ENCODE measurements around the gene UBN2. TPM values are rescaled to one million over a fixed set of nuclear protein-coding genes. Genes with fewer than 3 reads are reported as not detected.

Gene UBN2
- total RNA-seq, 1 donor from 2014 or later = 34.4 TPM

GRCh38 chr7:139186146-139186545 is 44.9 kb upstream of the UBN2 start:
- Mint-ChIP-seq H3K4me1 (no peaks in the 10 kb centered on the region), H3K4me3 (no peak overlapping the region), H3K27ac (no peak overlapping the region), H3K27me3 (ENCODE audit: low read depth) (no peaks in the 10 kb centered on the region), H3K36me3 (peaks cover 22% of the 10 kb centered on the region), H3K9me3 (no peaks in the 10 kb centered on the region)
- no peak for TF ChIP-seq CTCF (IDR thresholded peaks at IDR 0.05; ENCODE audit: unreplicated experiment)
- no peak for DNase-seq (ENCODE audit: low spot score in 2 of 2, unreplicated experiment in 2 of 2)

GRCh38 chr7:139189357-139189756 is 41.7 kb upstream of the UBN2 start:
- no peak overlapping the region for H3K27ac Mint-ChIP-seq
- TF ChIP-seq CTCF (IDR thresholded peaks at IDR 0.05; ENCODE audit: unreplicated experiment) = no peak
- no peaks in the 10 kb centered on the region for H3K4me1 Mint-ChIP-seq
- H3K27me3 Mint-ChIP-seq (ENCODE audit: low read depth) = no peaks in the 10 kb centered on the region
- no peak overlapping the region for H3K4me3 Mint-ChIP-seq
- DNase-seq (ENCODE audit: low spot score in 2 of 2, unreplicated experiment in 2 of 2) = no peak
- peaks cover 14% of the 10 kb centered on the region for H3K36me3 Mint-ChIP-seq
- H3K9me3 Mint-ChIP-seq = peaks cover 10% of the 10 kb centered on the region

- no peak for DNase-seq (ENCODE audit: low spot score in 2 of 2, unreplicated experiment in 2 of 2)
- H3K9me3 Mint-ChIP-seq = peaks cover 14% of the 10 kb centered on the region
- TF ChIP-seq CTCF (IDR thresholded peaks at IDR 0.05; ENCODE audit: unreplicated experiment) = no peak
- H3K27me3 Mint-ChIP-seq (ENCODE audit: low read depth) = no peaks in the 10 kb centered on the region
- H3K4me3 Mint-ChIP-seq = no peak overlapping the region
- no peaks in the 10 kb centered on the region for H3K4me1 Mint-ChIP-seq
- H3K27ac Mint-ChIP-seq = no peak overlapping the region
- H3K36me3 Mint-ChIP-seq = peaks cover 6% of the 10 kb centered on the region
Observed at GRCh38 chr7:139192014-139192706, 38.9 kb upstream of the UBN2 start.

GRCh38 chr7:139200382-139200781 is 30.7 kb upstream of the UBN2 start:
- Mint-ChIP-seq H3K4me3 (no peak overlapping the region), H3K9me3 (peaks cover 4% of the 10 kb centered on the region), H3K4me1 (no peaks in the 10 kb centered on the region), H3K36me3 (peaks cover under 1% of the 10 kb centered on the region), H3K27ac (no peak overlapping the region), H3K27me3 (ENCODE audit: low read depth) (no peaks in the 10 kb centered on the region)
- no peak for DNase-seq (ENCODE audit: low spot score in 2 of 2, unreplicated experiment in 2 of 2)
- no peak for TF ChIP-seq CTCF (IDR thresholded peaks at IDR 0.05; ENCODE audit: unreplicated experiment)

- H3K4me1 Mint-ChIP-seq = no peaks in the 10 kb centered on the region
- no peak overlapping the region for H3K4me3 Mint-ChIP-seq
- H3K36me3 Mint-ChIP-seq = peaks cover 5% of the 10 kb centered on the region
- DNase-seq (ENCODE audit: low spot score in 2 of 2, unreplicated experiment in 2 of 2) = no peak
- H3K27ac Mint-ChIP-seq = no peak overlapping the region
- TF ChIP-seq CTCF (IDR thresholded peaks at IDR 0.05; ENCODE audit: unreplicated experiment) = no peak
- peaks cover 30% of the 10 kb centered on the region for H3K9me3 Mint-ChIP-seq
- no peaks in the 10 kb centered on the region for H3K27me3 Mint-ChIP-seq (ENCODE audit: low read depth)
Observed at GRCh38 chr7:139203992-139204391, 27.0 kb upstream of the UBN2 start.

Measured in mesothelial cell of epicardium (in vitro differentiated cells).